GM12801 (cell line): ENCODE data around the gene SYMPK.

Experiments
- TF ChIP-seq, protein P1 (sequence below): IDR thresholded peaks from one replicate; pipeline ENCODE4 v1.5.1; 2011; ENCODE audit warnings: control low read depth; ENCODE audit not compliant: insufficient read length; ENCODE audit errors: extremely low read depth

The SYMPK gene

DNA sequence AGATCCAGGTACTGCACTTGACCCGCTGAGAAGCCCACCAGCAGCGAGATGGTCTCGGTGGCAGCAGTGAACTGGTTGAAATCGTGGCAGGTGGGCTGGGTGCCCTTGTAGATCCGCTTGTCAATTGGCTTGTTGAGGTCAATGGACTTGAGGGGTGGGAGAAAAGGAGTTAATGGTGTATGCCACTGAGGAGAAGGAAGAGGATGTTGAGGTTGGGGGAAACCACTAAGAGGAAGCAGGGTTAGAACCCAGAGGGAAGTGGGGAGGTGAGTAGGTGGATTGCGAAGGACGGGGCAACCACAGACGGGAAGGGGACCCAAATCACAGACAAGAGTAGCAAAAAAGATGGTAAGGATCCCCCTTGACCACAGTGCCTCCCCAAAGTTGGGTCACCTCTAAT lies 72.0 kb downstream of the SYMPK start:
- TF ChIP-seq, protein P1, sequence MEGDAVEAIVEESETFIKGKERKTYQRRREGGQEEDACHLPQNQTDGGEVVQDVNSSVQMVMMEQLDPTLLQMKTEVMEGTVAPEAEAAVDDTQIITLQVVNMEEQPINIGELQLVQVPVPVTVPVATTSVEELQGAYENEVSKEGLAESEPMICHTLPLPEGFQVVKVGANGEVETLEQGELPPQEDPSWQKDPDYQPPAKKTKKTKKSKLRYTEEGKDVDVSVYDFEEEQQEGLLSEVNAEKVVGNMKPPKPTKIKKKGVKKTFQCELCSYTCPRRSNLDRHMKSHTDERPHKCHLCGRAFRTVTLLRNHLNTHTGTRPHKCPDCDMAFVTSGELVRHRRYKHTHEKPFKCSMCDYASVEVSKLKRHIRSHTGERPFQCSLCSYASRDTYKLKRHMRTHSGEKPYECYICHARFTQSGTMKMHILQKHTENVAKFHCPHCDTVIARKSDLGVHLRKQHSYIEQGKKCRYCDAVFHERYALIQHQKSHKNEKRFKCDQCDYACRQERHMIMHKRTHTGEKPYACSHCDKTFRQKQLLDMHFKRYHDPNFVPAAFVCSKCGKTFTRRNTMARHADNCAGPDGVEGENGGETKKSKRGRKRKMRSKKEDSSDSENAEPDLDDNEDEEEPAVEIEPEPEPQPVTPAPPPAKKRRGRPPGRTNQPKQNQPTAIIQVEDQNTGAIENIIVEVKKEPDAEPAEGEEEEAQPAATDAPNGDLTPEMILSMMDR = no peak

DNA sequence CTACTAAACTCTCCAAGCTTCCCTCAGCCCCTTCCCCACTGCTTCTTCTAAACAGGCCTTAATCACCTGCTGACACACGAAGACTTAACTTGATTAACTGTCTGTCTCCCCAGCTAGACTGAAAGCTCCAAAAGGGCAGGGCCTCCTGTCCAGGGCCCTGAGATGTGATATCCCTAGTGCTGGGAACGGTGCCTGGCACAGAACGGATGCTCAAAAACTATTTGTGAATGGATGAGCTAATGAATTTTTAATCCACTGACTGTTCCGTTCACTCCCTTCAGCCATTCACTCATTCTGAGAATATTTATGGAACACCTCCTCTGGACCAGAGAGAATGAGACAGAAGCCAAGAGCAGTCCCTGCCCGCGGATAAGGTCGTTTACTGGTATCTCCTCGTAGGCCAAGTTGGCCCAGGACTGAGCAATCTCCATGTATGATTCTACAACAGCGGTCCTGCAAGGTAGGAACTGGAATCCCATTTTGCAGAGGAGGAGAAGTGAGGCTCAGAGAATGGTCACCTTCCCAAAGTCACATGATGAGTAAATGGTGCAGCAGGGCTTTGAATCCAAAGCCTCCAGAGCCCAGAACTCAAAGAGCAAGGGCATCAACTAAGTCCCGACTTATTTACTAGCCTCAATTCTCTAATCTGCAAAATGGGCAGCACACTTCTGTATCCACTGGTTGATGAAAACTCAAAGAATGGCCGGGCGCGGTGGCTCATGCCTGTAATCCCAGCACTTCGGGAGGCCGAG lies 73.7 kb downstream of the SYMPK start:
- TF ChIP-seq, protein P1 = no peak

DNA sequence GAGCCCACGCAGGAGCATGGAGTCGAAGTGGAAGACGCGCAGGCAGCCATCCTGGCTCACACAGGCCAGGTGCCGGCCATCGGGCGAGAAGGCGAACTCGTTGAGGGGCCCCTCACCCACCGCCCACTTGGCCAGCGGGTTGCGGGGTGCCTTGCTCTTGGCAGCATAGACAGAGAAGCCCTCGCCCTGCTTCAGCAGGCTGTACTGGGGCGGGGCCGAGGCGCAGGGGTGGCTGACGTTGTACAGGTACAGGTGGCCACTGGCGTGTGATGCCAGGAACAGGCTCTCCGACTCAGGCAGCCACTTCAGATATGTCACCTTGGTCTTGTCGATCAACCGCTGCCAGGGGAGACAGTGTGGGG lies 76.4 kb downstream of the SYMPK start:
- TF ChIP-seq, protein P1 = no peak

DNA sequence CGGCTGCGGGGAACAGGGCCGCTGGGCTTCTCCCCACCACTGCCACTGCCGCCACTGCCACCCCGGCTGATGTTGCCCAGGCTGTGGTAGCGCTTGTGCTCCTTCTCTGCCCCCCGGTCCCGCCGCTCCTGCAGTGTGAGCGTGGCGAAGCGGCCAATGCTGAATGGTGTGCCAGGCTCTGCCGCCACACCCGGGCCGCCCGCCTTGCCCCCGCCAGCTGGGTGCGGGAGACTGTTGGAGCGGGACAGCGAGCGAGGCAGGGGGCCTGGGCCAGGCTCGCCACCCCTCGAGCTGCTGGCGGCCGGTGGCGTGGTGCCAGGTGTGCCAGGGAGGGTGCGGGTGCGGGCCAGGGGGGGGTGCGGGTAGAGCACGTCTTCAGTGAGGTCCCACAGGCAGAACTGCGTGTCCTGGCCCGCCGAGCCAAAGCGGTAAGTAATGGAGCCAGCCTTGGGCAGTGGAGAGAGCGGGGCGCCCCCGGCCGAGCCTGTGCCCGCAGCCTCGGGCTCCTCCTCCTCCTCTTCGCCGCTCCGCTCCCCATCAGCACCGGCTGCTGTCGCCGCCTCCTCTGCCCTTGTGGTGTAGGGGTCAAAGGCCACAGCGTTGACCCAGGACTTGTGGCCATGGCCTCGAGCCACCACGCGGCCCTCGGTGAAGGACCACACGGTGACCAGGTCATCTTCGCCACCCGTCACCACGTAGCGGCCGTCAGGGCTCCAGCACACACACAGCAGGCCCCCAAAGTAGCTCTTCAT lies 77.0 kb downstream of the SYMPK start:
- TF ChIP-seq, protein P1 = no peak

DNA sequence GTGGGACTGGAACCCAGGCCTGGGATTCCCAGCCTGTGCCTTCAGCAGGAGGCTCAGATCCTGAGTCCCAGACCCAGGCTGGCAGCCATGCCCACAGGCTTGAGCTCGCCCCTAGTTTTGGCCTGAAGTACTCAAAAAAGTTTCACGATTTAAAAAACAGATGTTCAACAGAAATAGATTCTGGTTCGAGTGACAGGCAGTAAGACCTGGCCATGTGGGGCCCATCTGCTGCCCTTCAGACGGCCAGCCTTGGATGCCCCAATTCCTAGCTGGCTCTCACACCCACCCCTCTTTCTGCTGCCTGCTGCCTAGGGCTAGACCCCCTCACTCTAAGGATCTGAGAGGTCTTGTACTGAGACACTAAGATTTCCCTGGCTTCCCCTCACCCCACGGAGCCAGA lies 77.8 kb downstream of the SYMPK start:
- TF ChIP-seq, protein P1 = no peak

DNA sequence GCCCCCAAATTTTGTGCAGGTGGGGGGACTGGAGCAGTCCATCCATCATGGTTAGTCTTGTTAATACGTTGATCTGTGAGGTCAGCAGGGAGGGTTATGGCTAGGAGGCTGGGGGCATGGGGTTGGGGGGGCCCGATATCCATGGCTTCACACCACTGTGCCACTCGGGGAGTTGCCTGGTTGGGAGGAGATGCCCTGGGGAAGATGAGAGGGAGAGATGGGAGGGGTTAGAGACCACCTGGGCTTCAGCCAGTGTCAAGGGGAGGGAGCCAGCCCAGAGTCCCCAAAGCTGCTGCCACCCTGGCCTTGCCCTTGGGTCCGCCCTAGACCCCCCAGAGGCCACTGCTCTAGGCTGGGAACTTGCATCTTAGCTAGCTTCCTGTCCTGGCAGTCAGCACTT lies 78.9 kb downstream of the SYMPK start:
- TF ChIP-seq, protein P1 = no peak

DNA sequence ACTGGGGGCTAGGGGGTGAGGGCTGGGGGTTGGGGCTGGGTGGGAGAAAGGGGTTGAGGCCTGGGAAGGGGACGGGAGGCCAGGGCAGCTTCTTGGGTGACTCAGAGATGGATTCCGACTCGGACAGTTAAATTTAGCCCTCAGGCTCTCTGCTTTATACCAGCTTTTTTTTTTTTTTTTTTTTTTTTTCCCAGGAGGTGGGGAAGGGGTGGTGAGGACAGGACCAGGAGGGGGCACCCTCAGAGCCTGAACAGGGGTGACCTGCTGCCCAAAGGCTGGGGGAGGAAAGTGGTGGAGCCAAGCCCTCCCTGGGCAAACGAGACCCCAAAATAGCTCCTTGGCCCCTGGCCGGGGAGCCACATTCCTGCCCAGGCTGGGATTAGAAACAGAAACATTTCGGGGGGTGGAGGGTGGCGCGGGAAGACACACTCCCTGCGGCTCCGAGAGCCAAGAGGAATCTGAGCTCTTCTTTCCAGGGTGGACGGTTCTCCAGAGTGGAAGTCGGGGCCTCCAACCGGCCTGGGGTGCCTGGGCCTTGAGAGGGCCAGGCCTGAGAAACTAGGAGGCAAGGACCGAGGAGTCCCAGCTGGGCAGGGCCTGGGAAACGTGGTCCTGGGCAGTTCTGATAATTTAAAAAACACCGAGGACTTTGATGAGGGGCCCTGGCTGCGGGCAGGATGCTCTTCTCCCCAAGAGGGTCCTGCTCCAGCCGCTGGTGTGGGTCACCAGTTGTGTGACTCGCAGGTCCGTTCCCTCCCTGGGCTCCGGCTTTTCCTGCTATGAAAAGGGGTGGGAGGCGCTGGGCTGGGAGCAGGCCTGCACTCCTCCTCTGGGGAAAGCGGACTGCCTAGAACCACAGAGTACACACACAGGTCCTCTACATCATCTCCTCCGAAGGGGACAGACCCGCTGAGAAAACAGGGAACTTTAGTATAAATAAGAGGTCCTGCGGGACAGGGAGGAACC lies 79.8 kb downstream of the SYMPK start:
- TF ChIP-seq, protein P1 = no peak
